GM12891 (cell line): Measurements from ENCODE around the gene SF3B2.

ENCODE experiments used
- PAX5 ChIP-seq: IDR thresholded peaks from 2 replicates; pipeline ENCODE4 v1.6.1; 2011; ENCODE audit warnings: low read length, moderate library complexity, mild to moderate bottlenecking; ENCODE audit not compliant: insufficient read depth, severe bottlenecking
- POLR2A ChIP-seq: IDR thresholded peaks from 2 replicates; pipeline ENCODE4 v1.6.1; 2011; ENCODE audit warnings: low read depth, low read length, control low read depth
- POLR2AphosphoS5 ChIP-seq: IDR thresholded peaks from 2 replicates; pipeline ENCODE4 v1.6.1; 2011; ENCODE audit warnings: low read depth, low read length, control low read depth
- TAF1 ChIP-seq: IDR thresholded peaks from 2 replicates; pipeline ENCODE4 v1.6.1; 2011; ENCODE audit warnings: low read depth, low read length, control low read depth

DNA sequence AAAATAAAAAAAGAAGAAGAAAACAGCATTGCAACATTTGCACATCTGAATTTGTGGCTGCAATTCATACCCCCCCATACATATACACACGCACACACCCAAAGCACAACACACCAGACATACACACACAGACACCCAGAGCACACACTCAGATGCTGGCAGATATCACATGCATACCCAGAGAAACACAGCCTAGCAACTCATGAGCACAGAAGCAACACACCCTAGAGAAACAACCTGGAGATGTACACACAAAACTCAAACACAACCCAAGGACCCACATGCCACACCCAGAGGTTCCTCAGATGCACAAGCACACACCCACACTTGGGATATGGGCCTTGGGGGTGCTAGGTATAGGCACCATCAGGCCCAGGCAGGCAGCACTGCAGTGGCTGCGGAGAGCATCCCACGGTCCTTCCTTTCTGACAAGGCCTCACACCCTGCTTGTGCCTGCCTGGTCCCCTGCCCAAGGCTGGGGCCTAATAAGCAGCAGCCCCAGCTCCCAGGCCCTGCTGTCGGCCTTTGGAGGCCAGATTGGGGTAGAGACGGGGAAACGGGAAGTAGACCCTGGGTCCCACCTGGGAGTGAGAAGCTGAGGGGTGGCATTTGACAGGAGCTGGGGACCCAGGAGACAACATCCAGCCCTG is 37.2 kb upstream of the SF3B2 start:
- TF ChIP-seq POLR2AphosphoS5 (no peak), TAF1 (no peak), POLR2A (no peak), PAX5 (no peak)
